ENCODE measurements around the gene DNAH17. TPM values are rescaled to one million over a fixed set of nuclear protein-coding genes. Genes with fewer than 3 reads are reported as not detected.

Gene DNAH17
- total and polyA plus RNA-seq, 2 donors (not counting 1 experiment from before 2014, with no cell fraction given), result 0.01 to 0.12 TPM

GRCh38 chr17:78469443-78469842 lies 107.8 kb downstream of the DNAH17 start:
- 95% methylated on average over 7 of the region's 7 CpGs for WGBS (ENCODE audit: insufficient coverage)
- Histone ChIP-seq H3K27me3 (replicated peaks in 1 of 4; ENCODE audit: control extremely low read depth in 1 of 4, control insufficient read depth in 3 of 4, insufficient read depth in 4 of 4, low read length in 3 of 4) (peaks cover 0 to 4% (median 0%) of the 10 kb centered on the region in 4 experiments), H3K79me2 (ENCODE audit: control insufficient read depth, insufficient read depth, low read length) (no peaks in the 10 kb centered on the region), H3K9ac (ENCODE audit: low read length) (no peak overlapping the region), H3K4me2 (replicated peaks; ENCODE audit: low read depth, low read length, poor library complexity, severe bottlenecking) (no peak overlapping the region), H2AFZ (ENCODE audit: insufficient read depth, low read depth, low read length, poor library complexity, severe bottlenecking) (no peak overlapping the region), H3K4me3 (ENCODE audit: control extremely low read depth in 1 of 5, extremely low read depth in 1 of 5, insufficient read depth in 1 of 5, low read depth in 2 of 5, low read length in 4 of 5) (no peak overlapping the region), H3K9me3 (ENCODE audit: control extremely low read depth in 1 of 3, control insufficient read depth in 2 of 3, insufficient read depth in 1 of 3, low read length in 2 of 3) (peaks cover 0 to 5% (median 0%) of the 10 kb centered on the region in 3 donors), H3K36me3 (replicated peaks in 1 of 2; ENCODE audit: control extremely low read depth in 1 of 2, control insufficient read depth in 1 of 2, extremely low read depth in 1 of 2, insufficient read depth in 2 of 2, low read length in 1 of 2) (no peaks in the 10 kb centered on the region), H4K20me1 (ENCODE audit: control insufficient read depth, insufficient read depth, low read length, poor library complexity, severe bottlenecking) (no peaks in the 10 kb centered on the region), H3K27ac (ENCODE audit: low read length in 2 of 2) (no peak overlapping the region), H3K4me1 (ENCODE audit: control insufficient read depth in 2 of 2, insufficient read depth in 2 of 2, low read length in 2 of 2) (peaks cover 0 to 6% of the 10 kb centered on the region in 2 donors)
- H3K27me3 Mint-ChIP-seq, result peaks cover 4% of the 10 kb centered on the region
- DNase-seq (no peak), ATAC-seq (ENCODE audit: low read depth) (no peak)
- no peak overlapping the region for H3K27ac Mint-ChIP-seq
- POLR2A ChIA-PET, result no interaction called here
- H3K4me1 Mint-ChIP-seq, result peaks cover 4% of the 10 kb centered on the region
- H3K9me3 Mint-ChIP-seq (ENCODE audit: insufficient read depth), result no peaks in the 10 kb centered on the region
- no peak overlapping the region for H3K4me3 Mint-ChIP-seq
- CTCF ChIA-PET, result interaction anchor here (0.7 kb wide), 1 partner anchor 751 kb away, joined by 3 read pairs; no protein-coding TSS in a partner anchor
- intact Hi-C loops (cut with micrococcal nuclease), result no loop called here
- no peak for TF ChIP-seq CTCF (IDR thresholded peaks at IDR 0.05)

- WGBS (ENCODE audit: insufficient coverage), result 91% methylated on average over 12 of the region's 12 CpGs
- no peak overlapping the region for H3K9ac ChIP-seq (ENCODE audit: low read length)
- no peak overlapping the region for H3K4me3 Mint-ChIP-seq
- intact Hi-C loops (cut with micrococcal nuclease), result no loop called here
- no peaks in the 10 kb centered on the region for H3K36me3 ChIP-seq (replicated peaks in 1 of 2; ENCODE audit: control extremely low read depth in 1 of 2, control insufficient read depth in 1 of 2, extremely low read depth in 1 of 2, insufficient read depth in 2 of 2, low read length in 1 of 2)
- TF ChIP-seq EZH2 (IDR thresholded peaks at IDR 0.05; ENCODE audit: borderline replicate concordance, insufficient read depth, low read depth, low read length, poor library complexity, severe bottlenecking) (no peak), CTCF (IDR thresholded peaks at IDR 0.05) (no peak)
- no peaks in the 10 kb centered on the region for H4K20me1 ChIP-seq (ENCODE audit: control insufficient read depth, insufficient read depth, low read length, poor library complexity, severe bottlenecking)
- H3K27ac Mint-ChIP-seq, result no peak overlapping the region
- H3K9me3 ChIP-seq (ENCODE audit: control extremely low read depth in 1 of 3, control insufficient read depth in 2 of 3, insufficient read depth in 1 of 3, low read length in 2 of 3), result peaks cover 0 to 5% (median 0%) of the 10 kb centered on the region in 3 donors
- H3K27me3 ChIP-seq (replicated peaks in 1 of 4; ENCODE audit: control extremely low read depth in 1 of 4, control insufficient read depth in 3 of 4, insufficient read depth in 4 of 4, low read length in 3 of 4), result peaks cover 0 to 4% (median 0%) of the 10 kb centered on the region in 4 experiments
- no peak for DNase-seq
- H2AFZ ChIP-seq (ENCODE audit: insufficient read depth, low read depth, low read length, poor library complexity, severe bottlenecking), result no peak overlapping the region
- no peak for ATAC-seq (ENCODE audit: low read depth)
- H3K27me3 Mint-ChIP-seq, result peaks cover 4% of the 10 kb centered on the region
- no peak overlapping the region for H3K4me2 ChIP-seq (replicated peaks; ENCODE audit: low read depth, low read length, poor library complexity, severe bottlenecking)
- POLR2A ChIA-PET, result no interaction called here
- no peak overlapping the region for H3K4me3 ChIP-seq (ENCODE audit: control extremely low read depth in 1 of 5, extremely low read depth in 1 of 5, insufficient read depth in 1 of 5, low read depth in 2 of 5, low read length in 4 of 5)
- H3K4me1 ChIP-seq (ENCODE audit: control insufficient read depth in 2 of 2, insufficient read depth in 2 of 2, low read length in 2 of 2), result peaks cover 0 to 6% of the 10 kb centered on the region in 2 donors
- no peak overlapping the region for H3K27ac ChIP-seq (ENCODE audit: low read length in 2 of 2)
- peaks cover 3% of the 10 kb centered on the region for H3K4me1 Mint-ChIP-seq
- no peaks in the 10 kb centered on the region for H3K9me3 Mint-ChIP-seq (ENCODE audit: insufficient read depth)
- H3K79me2 ChIP-seq (ENCODE audit: control insufficient read depth, insufficient read depth, low read length), result no peaks in the 10 kb centered on the region
- CTCF ChIA-PET, result no interaction called here
Observed at GRCh38 chr17:78468366-78468765, 108.8 kb downstream of the DNAH17 start.
